K562 (cell line): ENCODE measurements around the gene WDR35. TPM values are rescaled to one million over a fixed set of nuclear protein-coding genes. Genes with fewer than 3 reads are reported as not detected.

Source experiments
- ATAC-seq: fragments of 200-7000 bp; cut with Tn5 transposase; 3 replicates; pipeline ENCODE4 v1.9.1; 2020; ENCODE audit warnings: moderate library complexity
- BruUV-seq: library from RNA; stranded (reverse); fragments of 400-500 nt; replicated peaks from 2 replicates; lab custom pipeline; 2021; lab: Mats Ljungman, UMichigan
- CTCF ChIA-PET: fragments of 300-600 bp; formaldehyde crosslinking; extraction: SDS; loops from one replicate; lab custom pipeline; 2021; ENCODE audit warnings: low intra/inter-chr PET ratio; lab: Yijun Ruan, JAX
- POLR2A ChIA-PET: fragments of 300-600, 350-650 bp; sonication (Branson Sonifier 250); formaldehyde crosslinking; extraction: SDS; loops from one replicate; lab custom pipeline; 2021; ENCODE audit warnings: antibody characterized with exemption, inconsistent platforms; lab: Yijun Ruan, JAX
- DNase-seq, 4 experiments: peaks; one replicate each; pipeline versions ENCODE4 v3.0.0 to v3.0.0-alpha.2; 2011 to 2018; ENCODE audit warnings: low spot score in 3 of 4, mixed read lengths in 3 of 4; ENCODE audit errors: extremely low read depth in 1 of 4
- FAIRE-seq: peaks from 2 replicates; lab custom pipeline; 2011; peaks lifted over from hg19 to GRCh38; lab: Jason Lieb, UNC
- H2AFZ ChIP-seq: 2 replicates; pipeline ENCODE4 v1.6.0; 2011; ENCODE audit warnings: low read depth, low read length, control low read depth, inconsistent platforms
- H3K27ac ChIP-seq: fragments of 200-600 bp; 3 replicates; pipeline ENCODE4 v1.8.0; 2011; ENCODE audit warnings: low read depth, mild to moderate bottlenecking, control low read depth, inconsistent platforms, low read length, moderate library complexity, mixed read lengths; ENCODE audit errors: extremely low read depth
- H3K27me3 ChIP-seq, 2 experiments: fragments of 300-600 bp in 1 of 2; 2 replicates in 1 of 2; 3 replicates in 1 of 2; pipeline versions ENCODE4 v1.6.0 to v1.8.0; 2011; ENCODE audit warnings: inconsistent platforms in 2 of 2, low read length in 2 of 2, mild to moderate bottlenecking in 1 of 2, mixed read lengths in 1 of 2, moderate library complexity in 1 of 2; ENCODE audit not compliant: control insufficient read depth in 2 of 2, insufficient read depth in 2 of 2
- H3K36me3 ChIP-seq: fragments of 300-600 bp; 3 replicates; pipeline ENCODE4 v1.8.0; 2011; ENCODE audit warnings: mild to moderate bottlenecking, low read length, inconsistent platforms; ENCODE audit not compliant: control insufficient read depth, insufficient read depth
- H3K4me1 ChIP-seq, 2 experiments: fragments of 200-600 bp in 1 of 2; replicated peaks in 1 of 2; 2 replicates in 1 of 2; 3 replicates in 1 of 2; pipeline versions ENCODE4 v1.5.1 to v1.8.0; 2011; ENCODE audit warnings: inconsistent platforms in 2 of 2, low read length in 2 of 2, mild to moderate bottlenecking in 1 of 2, mixed read lengths in 1 of 2, moderate library complexity in 1 of 2; ENCODE audit not compliant: control insufficient read depth in 2 of 2, insufficient read depth in 2 of 2
- H3K4me2 ChIP-seq: 2 replicates; pipeline ENCODE4 v1.6.1; 2011; ENCODE audit warnings: low read length, control low read depth, inconsistent platforms, mixed read lengths; ENCODE audit not compliant: insufficient read depth
- H3K4me3 ChIP-seq: fragments of 200-600 bp; sonication (generic), shearing (Covaris generic); 2 replicates; pipeline ENCODE4 v1.5.1; 2016; ENCODE audit warnings: control low read depth, inconsistent platforms
- H3K79me2 ChIP-seq: fragments of 200-600 bp; 3 replicates; pipeline ENCODE4 v1.8.0; 2011; ENCODE audit warnings: low read length, inconsistent platforms; ENCODE audit not compliant: control insufficient read depth, insufficient read depth
- H3K9ac ChIP-seq, 2 experiments: 2 replicates each; pipeline versions ENCODE4 v1.6.0 to v1.6.1; 2011; ENCODE audit warnings: low read depth in 2 of 2, low read length in 2 of 2, control low read depth in 1 of 2, inconsistent platforms in 1 of 2, mild to moderate bottlenecking in 1 of 2, mixed read lengths in 1 of 2; ENCODE audit not compliant: insufficient read depth in 1 of 2
- H3K9me1 ChIP-seq: one replicate; pipeline ENCODE4 v1.6.0; 2011; ENCODE audit warnings: inconsistent platforms, mild to moderate bottlenecking, low read length, moderate library complexity; ENCODE audit not compliant: control insufficient read depth, insufficient read depth
- H3K9me3 ChIP-seq: replicated peaks from 2 replicates; pipeline ENCODE4 v1.5.1; 2011; ENCODE audit warnings: low read depth, low read length, inconsistent platforms; ENCODE audit not compliant: control insufficient read depth, insufficient read depth
- H4K20me1 ChIP-seq: replicated peaks from 2 replicates; pipeline ENCODE4 v1.6.1; 2011; ENCODE audit warnings: low read length, inconsistent platforms, mixed read lengths; ENCODE audit not compliant: control insufficient read depth, insufficient read depth
- GTF2A2 ChIP-seq: IDR thresholded peaks from 2 replicates; pipeline ENCODE4 v1.6.1; 2016; ENCODE audit warnings: mild to moderate bottlenecking, missing genetic modification characterization, missing compliant biosample characterization
- KHSRP ChIP-seq: fragments of 450-650 bp; IDR thresholded peaks from 2 replicates; pipeline ENCODE4 v1.6.1; 2017
- MEIS2 ChIP-seq: fragments of 450-650 bp; IDR thresholded peaks from 2 replicates; pipeline ENCODE4 v1.6.1; 2014; ENCODE audit warnings: mild to moderate bottlenecking; ENCODE audit not compliant: partially characterized antibody
- MYNN ChIP-seq, 2 experiments: sonication (generic); formaldehyde crosslinking in 1 of 2; IDR thresholded peaks; 2 replicates each; pipeline versions ENCODE4 v1.5.0 to v1.6.1; 2016 to 2020; ENCODE audit warnings: antibody characterized with exemption in 1 of 2, missing genetic modification reagents in 1 of 2
- POLR2B ChIP-seq: fragments of 450-650 bp; IDR thresholded peaks from 2 replicates; pipeline ENCODE4 v1.6.1; 2018; ENCODE audit warnings: low read depth; ENCODE audit not compliant: partially characterized antibody
- RBM22 ChIP-seq: fragments of 200-400 bp; formaldehyde crosslinking; IDR thresholded peaks from 2 replicates; pipeline ENCODE4 v1.6.1; 2018; ENCODE audit warnings: low read length, low read depth; ENCODE audit not compliant: poor library complexity, severe bottlenecking
- SAFB2 ChIP-seq: fragments of 200-400 bp; formaldehyde crosslinking; IDR thresholded peaks from 2 replicates; pipeline ENCODE4 v1.6.1; 2018; ENCODE audit warnings: borderline replicate concordance, low read length, low read depth, moderate library complexity; ENCODE audit not compliant: severe bottlenecking
- SPI1 ChIP-seq: IDR thresholded peaks from 2 replicates; pipeline ENCODE4 v1.6.1; 2011; ENCODE audit warnings: low read depth, low read length, control low read depth, borderline replicate concordance
- TAF9B ChIP-seq: fragments of 450-650 bp; IDR thresholded peaks from 2 replicates; pipeline ENCODE4 v1.6.1; 2018; ENCODE audit warnings: mild to moderate bottlenecking; ENCODE audit not compliant: partially characterized antibody
- WGBS: fragments of 100-300 bp; shearing (Covaris generic); methylation state at CpG from one replicate; pipeline ENCODE4 v1.1.6; 2016; ENCODE audit warnings: low coverage, mixed read lengths; ENCODE audit not compliant: insufficient coverage; ENCODE audit errors: missing lambda C conversion rate; 5-methylcytosine and 5-hydroxymethylcytosine counted together
- in situ Hi-C: fragments of 300-500 bp; cut with MboI; formaldehyde crosslinking; loops from 4 replicates; pipeline ENCODE4 v1.15.0; 2018; ENCODE audit warnings: inconsistent platforms, mixed read lengths
- intact Hi-C: fragments of 100-400 bp; cut with micrococcal nuclease; formaldehyde crosslinking; loops from 2 replicates; pipeline ENCODE4 v1.14.2; 2022
- polyA plus RNA-seq, 8 experiments: library from polyadenylated mRNA; depleted of rRNA in 4 of 8; stranded (reverse) in 5 of 8; unstranded in 3 of 8; fragments of >200 nt; fragmentation: Nextera tagmentation in 2 of 8; fragmentation: Illumina TruSeq in 1 of 8; extraction: Ambion mirVana in 2 of 8; extraction: Trizol in 1 of 8; gene quantifications; 2 replicates each; pipeline versions ENCODE4 v1.2.1 to v1.2.3, GENCODE V29; 2011 to 2014; ENCODE audit warnings: inconsistent platforms in 1 of 8, missing spikeins in 1 of 8
- total RNA-seq, 7 experiments: library from RNA; depleted of rRNA in 6 of 7; stranded (reverse); fragments of >200 nt in 6 of 7; fragmentation: Illumina TruSeq in 2 of 7; extraction: Trizol in 2 of 7; gene quantifications; 2 replicates each; pipeline versions ENCODE4 v1.2.1 to v1.2.3, GENCODE V29; 2011 to 2021; ENCODE audit warnings: low replicate concordance in 1 of 7
- TF ChIP-seq, protein P1 (sequence below), 2 experiments: fragments of 150-350 bp in 1 of 2; IDR thresholded peaks; 2 replicates each; pipeline ENCODE4 v1.6.1; 2012 to 2016; ENCODE audit warnings: low read depth in 2 of 2, low read length in 2 of 2, mild to moderate bottlenecking in 1 of 2, moderate library complexity in 1 of 2
- TF ChIP-seq, protein P2 (sequence below): sonication (generic); formaldehyde crosslinking; IDR thresholded peaks from 2 replicates; pipeline ENCODE4 v1.8.1; 2022; ENCODE audit warnings: missing genetic modification reagents

The WDR35 gene
- total and polyA plus RNA-seq, 9 of the 15 experiments (the other 6 are each of a cell fraction or from before 2014, with no cell fraction given), result 3.3 to 13.1 (median 8.0) TPM

DNA sequence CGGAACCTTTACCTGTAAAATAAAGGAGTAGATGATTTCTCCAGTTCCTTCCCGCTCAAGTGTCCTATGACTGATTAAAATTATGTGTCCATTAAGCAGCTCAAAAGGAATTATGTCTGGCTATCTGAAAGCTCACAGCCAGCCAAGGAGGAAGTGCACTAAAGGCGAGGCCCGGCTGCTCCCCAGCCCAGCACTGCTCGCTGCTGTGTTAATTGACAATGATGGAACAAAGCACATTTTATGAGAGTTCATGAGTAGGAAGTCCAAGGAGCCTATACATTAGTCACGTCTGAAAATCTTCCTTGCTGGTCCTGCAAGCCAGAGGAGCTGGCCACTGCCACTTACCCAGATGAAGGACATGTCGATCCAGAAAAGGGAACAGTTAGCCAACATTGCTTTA, 102.4 kb downstream of the WDR35 start:
- ChIA-PET CTCF (no interaction called here), POLR2A (interaction anchor here (1.0 to 1.9 kb wide), 2 partner anchors 11 to 15 kb away, joined by 3 to 9 read pairs; no protein-coding TSS in a partner anchor)
- DNase-seq, result no peak
- Histone ChIP-seq H3K4me3 (no peak overlapping the region), H3K36me3 (no peaks in the 10 kb centered on the region), H3K4me1 (peaks cover 2 to 4% of the 10 kb centered on the region in 2 experiments; a peak in 3 of 5 replicates), H3K27ac (no peak overlapping the region), H3K79me2 (peaks cover 5% of the 10 kb centered on the region; the same call in 2 of the 3 replicates), H3K4me2 (no peak overlapping the region), H3K9me1 (no peaks in the 10 kb centered on the region), H2AFZ (no peak overlapping the region), H3K27me3 (no peaks in the 10 kb centered on the region), H4K20me1 (no peaks in the 10 kb centered on the region), H3K9ac (no peak overlapping the region), H3K9me3 (no peaks in the 10 kb centered on the region)
- intact Hi-C loops, result loop anchor here (10.0 kb wide), 1 partner anchor 1333 kb away; no protein-coding TSS in a partner anchor
- BruUV-seq, result no TSS peak
- ATAC-seq, result no peak
- no peak for FAIRE-seq
- 61% methylated on average over 7 of the region's 7 CpGs for WGBS
- in situ Hi-C loops, result no loop called here
- no peak for TF ChIP-seq MYNN (IDR thresholded peaks at IDR 0.05)
- no peak for TF ChIP-seq MYNN (CRISPR knock-in tag; IDR thresholded peaks at IDR 0.05)
- peak; percentile 61; the same call in 1 of the 2 replicates for TF ChIP-seq SPI1

DNA sequence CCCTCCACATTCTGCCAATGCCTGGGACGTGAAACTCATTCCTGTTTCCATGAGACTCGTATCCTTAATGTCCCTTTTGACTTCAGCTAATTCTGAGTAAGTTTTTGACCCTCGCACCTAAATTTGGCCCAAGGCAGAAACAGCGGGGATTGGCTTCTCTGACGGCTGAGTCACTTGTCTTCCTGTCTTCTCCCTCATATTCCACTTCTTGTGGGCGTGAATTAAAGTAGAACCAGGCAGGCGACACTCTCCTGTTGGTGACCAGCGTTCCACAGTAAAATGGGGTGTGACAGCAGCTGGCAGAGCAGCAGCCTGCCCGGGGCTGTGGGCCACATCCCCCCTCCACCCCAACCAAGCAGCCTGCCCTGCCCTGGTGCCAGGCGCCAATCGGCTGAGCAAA, 103.6 kb downstream of the WDR35 start:
- no peak overlapping the region for H3K9ac ChIP-seq
- no TSS peak for BruUV-seq
- ChIA-PET POLR2A (interaction anchor here (0.9 kb wide), 1 partner anchor 15 kb away, joined by 6 read pairs; the partner anchor contains the start of gene TTC32), CTCF (no interaction called here)
- in situ Hi-C loops, result no loop called here
- H3K36me3 ChIP-seq, result no peaks in the 10 kb centered on the region
- no peak for ATAC-seq
- WGBS, result 77% methylated on average over 11 of the region's 11 CpGs
- no peaks in the 10 kb centered on the region for H3K9me1 ChIP-seq
- no peak overlapping the region for H3K4me2 ChIP-seq
- H2AFZ ChIP-seq, result no peak overlapping the region
- H3K27me3 ChIP-seq, result no peaks in the 10 kb centered on the region
- H4K20me1 ChIP-seq, result no peaks in the 10 kb centered on the region
- no peaks in the 10 kb centered on the region for H3K9me3 ChIP-seq
- no peaks in the 10 kb centered on the region for H3K79me2 ChIP-seq
- no peak overlapping the region for H3K4me3 ChIP-seq
- no peak for DNase-seq
- no peak for FAIRE-seq
- H3K4me1 ChIP-seq, result peaks cover 2 to 4% of the 10 kb centered on the region in 2 experiments; a peak in 3 of 5 replicates
- no peak overlapping the region for H3K27ac ChIP-seq
- intact Hi-C loops, result loop anchor here (10.0 kb wide), 1 partner anchor 1331 kb away; no protein-coding TSS in a partner anchor
- TF ChIP-seq RBM22 (no peak), MEIS2 (no peak), TAF9B (no peak), KHSRP (no peak), GTF2A2 (no peak), SAFB2 (no peak), POLR2B (no peak)
- TF ChIP-seq, protein P1, sequence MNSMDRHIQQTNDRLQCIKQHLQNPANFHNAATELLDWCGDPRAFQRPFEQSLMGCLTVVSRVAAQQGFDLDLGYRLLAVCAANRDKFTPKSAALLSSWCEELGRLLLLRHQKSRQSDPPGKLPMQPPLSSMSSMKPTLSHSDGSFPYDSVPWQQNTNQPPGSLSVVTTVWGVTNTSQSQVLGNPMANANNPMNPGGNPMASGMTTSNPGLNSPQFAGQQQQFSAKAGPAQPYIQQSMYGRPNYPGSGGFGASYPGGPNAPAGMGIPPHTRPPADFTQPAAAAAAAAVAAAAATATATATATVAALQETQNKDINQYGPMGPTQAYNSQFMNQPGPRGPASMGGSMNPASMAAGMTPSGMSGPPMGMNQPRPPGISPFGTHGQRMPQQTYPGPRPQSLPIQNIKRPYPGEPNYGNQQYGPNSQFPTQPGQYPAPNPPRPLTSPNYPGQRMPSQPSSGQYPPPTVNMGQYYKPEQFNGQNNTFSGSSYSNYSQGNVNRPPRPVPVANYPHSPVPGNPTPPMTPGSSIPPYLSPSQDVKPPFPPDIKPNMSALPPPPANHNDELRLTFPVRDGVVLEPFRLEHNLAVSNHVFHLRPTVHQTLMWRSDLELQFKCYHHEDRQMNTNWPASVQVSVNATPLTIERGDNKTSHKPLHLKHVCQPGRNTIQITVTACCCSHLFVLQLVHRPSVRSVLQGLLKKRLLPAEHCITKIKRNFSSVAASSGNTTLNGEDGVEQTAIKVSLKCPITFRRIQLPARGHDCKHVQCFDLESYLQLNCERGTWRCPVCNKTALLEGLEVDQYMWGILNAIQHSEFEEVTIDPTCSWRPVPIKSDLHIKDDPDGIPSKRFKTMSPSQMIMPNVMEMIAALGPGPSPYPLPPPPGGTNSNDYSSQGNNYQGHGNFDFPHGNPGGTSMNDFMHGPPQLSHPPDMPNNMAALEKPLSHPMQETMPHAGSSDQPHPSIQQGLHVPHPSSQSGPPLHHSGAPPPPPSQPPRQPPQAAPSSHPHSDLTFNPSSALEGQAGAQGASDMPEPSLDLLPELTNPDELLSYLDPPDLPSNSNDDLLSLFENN (IDR thresholded peaks at IDR 0.05; ENCODE audit: low read depth in 2 of 2, low read length in 2 of 2), result no peak
- TF ChIP-seq, protein P2, sequence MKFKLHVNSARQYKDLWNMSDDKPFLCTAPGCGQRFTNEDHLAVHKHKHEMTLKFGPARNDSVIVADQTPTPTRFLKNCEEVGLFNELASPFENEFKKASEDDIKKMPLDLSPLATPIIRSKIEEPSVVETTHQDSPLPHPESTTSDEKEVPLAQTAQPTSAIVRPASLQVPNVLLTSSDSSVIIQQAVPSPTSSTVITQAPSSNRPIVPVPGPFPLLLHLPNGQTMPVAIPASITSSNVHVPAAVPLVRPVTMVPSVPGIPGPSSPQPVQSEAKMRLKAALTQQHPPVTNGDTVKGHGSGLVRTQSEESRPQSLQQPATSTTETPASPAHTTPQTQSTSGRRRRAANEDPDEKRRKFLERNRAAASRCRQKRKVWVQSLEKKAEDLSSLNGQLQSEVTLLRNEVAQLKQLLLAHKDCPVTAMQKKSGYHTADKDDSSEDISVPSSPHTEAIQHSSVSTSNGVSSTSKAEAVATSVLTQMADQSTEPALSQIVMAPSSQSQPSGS (CRISPR knock-in tag), result no peak
